Measurements from ENCODE around the gene MLLT10.

Gene MLLT10

DNA sequence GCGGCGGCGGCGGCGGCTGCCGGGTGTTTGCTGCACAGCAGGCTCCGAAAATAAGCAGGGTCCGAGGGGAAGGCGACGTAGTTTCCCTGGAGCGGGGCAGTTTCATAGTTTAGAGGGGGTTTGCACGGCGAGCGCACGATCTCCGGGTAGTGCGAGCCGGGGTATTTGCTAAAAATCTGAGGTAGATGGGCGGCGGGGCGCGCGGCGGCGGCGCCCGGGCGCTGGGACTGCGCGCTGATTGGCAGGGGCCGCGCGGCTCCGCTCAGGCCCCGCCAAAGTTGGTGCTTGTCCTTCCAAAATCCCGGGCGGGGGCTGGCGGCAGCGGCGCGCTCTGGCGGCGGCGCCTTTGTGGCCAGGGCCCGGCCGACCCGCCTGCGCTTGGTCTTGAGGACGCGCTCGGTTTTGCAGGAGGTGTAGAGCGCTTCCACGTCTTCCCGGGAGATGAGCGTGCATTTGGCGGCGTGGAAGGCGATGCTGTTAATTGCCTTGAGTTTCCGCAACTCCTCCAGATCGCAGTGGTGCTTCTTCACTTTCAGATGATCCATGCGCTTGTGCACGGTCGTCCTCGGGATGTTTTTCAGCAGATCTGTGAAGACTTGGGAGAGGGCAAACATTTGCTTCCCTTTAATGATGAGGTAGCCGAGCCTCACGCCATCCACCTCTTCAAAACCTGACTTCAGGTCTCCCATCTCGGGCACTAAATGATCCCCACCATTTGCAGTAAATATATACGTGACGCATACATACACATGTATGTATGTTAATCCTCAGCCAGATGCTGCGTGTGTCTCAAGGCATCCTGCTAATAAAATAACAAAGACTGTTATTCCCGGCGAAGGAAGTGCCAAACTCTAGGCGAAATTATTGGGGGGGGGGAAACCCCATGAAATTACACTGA is 16.6 kb upstream of the MLLT10 start:
- no peak for DNase-seq

DNA sequence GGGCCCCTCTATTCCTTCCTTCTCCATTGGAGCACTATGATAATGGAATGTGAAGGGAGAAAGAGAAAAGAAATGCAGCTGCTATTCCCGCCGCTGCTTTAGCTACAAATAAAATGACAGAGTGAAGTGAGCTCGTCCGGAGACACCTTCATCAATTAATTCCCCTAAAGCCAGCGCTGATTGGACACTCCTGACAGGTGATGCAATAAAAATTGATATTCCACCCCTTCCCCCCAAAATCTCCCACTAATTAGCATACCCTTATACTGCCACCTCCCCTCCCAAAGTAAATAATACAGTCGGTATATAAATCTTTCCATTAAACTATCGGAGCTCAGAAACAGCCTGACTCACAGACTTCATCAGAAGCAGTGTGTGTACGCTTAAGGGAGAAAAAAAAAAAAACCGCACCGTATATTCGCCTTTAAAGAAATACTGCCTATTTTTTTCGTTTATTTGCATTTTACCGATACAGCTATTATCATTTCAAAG is 15.8 kb upstream of the MLLT10 start:
- no peak for DNase-seq

DNA sequence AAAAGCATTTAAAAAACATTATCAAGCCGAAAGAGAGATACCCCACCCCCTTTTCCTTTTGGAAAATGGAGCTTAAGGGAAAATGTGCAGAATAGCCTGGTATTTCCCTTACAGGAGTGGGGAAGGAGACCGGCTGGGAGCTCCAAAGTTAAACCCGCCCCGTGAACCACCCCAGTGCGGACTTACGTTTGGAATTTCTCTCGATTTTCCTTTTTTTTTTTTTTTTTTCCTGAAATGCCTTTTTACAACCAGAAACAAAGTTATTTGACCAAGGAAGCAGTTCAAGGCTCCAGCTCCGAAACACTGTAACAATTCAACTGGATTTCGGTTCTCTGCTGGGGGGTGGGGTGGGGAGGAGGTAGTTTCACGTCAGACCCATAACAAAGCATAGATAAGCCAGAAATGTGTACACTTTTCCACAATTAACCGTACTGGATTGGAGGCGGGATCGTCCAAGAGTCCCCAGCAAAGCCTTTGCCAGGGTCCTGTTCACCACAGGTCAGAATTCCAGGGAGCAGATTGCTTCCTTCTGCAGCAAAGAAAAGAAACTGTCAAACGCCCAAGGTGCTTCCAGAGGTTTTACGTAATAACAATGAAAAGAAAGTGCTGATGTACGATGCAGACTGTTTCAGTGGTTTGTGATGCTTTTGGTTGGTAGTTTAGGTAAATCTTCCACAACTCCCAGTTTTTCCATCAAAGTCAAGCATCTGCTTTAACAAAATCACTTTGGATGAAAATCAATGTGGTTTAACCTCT is 15.2 kb upstream of the MLLT10 start:
- no peak for DNase-seq

- no peak for DNase-seq
These were observed 14.6 kb upstream of the MLLT10 start for GRCh38 chr10:21519397-21519933.

DNA sequence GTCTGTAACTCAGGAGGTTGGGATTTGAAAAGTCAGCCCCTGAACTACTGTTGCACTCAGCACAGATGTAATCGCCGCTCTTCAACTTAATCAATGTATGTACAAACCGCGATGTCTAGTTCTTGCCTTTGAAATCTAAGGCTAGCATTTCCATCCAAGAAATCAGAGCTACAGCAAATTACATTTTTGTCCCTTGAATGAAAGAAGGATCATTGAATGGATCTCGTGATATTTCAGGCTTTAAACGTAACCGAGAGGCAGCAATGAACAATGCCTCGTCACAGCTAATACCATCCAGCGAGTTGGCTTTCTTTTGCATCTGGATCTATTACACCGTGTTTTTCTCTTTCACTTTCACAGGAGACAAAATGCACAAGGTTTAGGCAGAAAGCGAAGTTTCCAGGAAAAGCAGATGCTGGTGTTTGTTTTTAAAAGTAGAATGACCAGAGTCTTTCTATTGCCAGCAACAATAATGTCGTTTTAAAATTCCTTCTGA is 14.0 kb upstream of the MLLT10 start:
- no peak for DNase-seq

DNA sequence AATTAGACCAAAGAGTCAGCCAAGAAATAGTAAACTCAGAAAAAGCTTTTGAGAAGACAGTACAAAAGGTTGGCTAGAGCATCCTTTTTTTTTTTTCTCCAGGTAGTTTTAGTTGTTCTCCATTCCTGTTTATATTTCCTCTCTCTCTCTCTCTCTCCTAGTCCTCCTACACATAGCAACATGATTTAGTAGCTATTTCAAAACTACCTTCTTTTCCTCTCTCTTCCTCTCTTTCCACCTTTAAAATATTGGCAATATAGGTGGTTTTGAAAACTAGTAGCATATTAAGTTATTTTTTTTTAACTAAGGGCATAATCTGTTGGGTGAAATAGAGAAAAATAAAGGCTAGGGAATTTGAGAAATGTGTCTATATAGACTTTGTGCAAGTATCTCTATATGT is 13.5 kb upstream of the MLLT10 start:
- no peak for DNase-seq

DNA sequence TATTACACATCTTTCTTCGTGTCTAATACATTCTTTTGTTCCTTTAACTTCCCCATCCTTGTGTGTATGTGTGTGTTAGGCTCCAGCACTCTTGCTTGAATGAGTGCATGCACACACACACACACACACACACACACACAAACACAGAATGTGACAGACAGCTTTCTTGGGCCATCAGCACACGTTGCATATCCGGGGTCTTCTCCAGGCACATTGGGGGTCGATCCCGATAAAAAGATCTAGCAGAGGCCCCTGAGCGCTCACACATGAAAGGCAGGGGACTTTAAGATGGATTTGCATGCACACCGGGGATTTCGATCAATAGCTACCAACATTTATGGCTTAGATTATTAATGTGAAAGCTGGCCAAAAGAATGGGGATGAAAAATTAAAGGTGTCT is 13.1 kb upstream of the MLLT10 start:
- DNase-seq, result no peak

GRCh38 chr10:21521751-21522533 is 12.1 kb upstream of the MLLT10 start:
- DNase-seq, result no peak

DNA sequence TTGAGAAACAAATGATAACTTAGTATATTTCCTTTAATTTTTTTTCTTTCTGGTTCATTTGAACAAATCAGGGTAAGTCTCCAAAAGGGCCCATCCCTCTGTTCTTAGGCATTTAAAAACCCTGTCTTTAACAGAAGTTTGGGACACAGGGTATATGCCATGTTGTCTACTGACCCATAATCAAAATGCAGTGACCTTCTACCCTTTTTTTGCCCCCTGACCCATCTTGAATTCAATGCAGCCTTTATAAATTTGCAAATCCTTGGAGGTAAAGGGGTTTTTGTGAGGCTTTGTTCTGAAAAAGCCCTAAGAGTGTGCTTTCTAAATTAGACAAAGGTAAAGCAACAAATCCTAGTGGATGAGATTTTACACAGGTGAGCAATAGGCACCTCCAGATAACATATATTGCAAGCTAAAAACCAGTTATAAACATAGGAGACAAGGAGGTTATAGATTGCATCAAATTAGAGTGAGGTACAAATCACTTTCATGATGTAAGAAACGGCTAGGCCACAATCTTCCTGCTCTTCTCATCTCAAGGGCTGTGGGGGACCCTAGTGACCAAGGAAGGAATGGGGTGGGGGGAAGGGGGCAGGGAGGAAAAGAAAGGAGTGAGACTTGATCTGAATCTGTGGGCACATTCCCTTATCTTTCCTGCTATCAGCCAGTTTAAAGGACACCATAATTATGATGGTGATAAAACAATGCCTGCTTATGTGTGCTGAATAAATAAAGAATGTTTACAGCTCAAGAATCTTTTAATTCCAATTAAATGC is 11.2 kb upstream of the MLLT10 start:
- no peak for DNase-seq

DNA sequence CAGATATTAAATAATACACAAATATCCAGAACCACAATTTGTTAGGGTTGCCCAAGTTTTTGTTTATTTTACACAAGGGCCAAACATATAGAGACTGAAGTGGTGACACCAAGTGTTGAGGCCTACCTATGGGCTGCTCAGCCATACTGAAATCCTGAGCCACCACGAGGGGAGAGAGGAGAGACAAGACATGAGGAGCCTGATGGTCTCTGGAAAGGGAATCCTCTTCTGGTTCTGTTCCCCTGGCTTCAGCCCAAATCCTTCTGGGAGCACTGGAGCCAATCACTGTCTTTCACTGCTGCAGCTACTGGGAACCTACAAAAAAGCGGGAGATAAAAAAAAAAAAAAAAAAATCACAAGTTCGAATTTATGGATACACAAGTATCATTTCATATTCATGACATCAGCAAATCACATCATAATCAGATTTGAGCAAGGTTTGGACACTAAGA is 10.4 kb upstream of the MLLT10 start:
- DNase-seq, result no peak

- DNase-seq, result no peak
These were observed 9.9 kb upstream of the MLLT10 start for GRCh38 chr10:21524131-21524525.

- no peak for DNase-seq
These were observed 9.3 kb upstream of the MLLT10 start for GRCh38 chr10:21524526-21525366.

DNA sequence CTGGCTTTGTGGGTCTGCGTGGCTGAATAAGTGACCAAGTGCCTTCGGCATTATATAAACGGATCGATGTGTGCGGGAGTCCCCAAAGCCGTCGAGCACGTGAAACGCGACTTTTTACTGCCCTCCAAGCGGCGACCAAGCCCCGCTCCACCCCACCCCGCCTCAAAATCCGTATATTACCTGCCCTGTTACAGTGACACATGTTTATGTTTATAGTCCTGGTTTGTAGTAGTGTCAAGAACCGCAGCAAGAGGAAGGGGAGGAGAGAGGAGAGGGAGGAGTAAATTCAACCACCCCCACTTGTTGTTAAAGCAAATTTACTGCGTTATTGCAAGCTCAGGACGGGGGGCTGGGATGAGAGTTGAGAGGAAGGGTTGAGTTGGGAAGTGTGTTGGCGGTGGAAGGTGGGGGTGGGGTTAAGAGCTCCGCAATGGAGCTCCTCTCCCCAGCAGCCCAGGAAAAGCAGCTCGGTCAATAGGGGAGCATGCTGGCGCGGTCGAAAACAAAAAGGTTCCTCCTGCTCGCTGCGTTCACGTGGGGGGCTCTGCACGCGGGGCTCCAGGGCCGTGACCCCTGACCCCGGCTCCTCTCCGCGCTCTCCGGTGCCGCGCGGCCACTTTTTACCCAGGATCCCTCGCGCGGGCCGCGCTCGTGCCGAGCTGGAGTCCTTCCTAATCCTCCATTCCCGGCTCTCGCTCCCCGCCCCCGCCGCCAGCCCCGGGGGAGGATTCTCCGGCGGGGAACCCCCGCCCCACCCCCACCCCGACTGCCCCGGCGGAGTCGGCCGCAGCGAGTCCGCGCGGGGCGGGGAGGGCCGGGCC is 8.5 kb upstream of the MLLT10 start, which contains the start of gene SKIDA1:
TSS of gene SKIDA1 (minus strand) at position 316 of the 821 bp plus-strand sequence. CDS start 7,860 bp downstream, outside the sequence.
- peak; percentile 56 for DNase-seq

DNA sequence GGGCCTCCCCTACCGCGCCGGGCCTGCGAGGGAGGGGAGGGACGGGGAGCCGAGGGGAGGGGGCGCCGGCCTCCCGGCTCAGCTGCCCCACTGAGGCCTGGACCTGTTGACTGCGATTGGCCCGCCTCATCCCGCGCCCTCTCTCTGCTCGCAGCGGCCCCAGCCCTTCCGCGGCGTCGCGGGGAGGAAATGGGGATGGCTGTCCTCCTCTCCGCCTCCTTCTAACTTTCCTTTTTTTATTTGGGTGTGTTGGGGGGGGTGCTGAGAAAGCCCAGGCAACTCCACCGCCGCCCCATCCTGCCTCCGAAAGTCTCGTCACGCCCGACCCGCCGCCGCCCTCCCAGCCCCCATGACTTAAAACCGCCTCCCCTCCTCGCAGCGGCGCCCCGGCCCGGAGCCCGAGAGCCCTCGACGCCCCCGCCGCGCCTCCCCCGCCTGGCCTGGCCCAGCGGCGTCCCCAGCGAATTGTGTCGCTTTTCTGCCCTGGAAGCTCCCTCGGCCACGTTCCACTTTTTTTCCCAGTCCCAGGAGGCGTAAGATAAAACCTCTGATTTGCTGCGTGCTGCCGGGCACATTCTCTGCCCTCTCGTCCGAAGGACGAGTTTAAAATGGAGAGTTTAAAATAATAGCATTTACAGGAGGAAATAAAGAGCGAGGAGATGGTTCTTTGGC is 7.7 kb upstream of the MLLT10 start:
- DNase-seq, result peak; percentile 44

DNA sequence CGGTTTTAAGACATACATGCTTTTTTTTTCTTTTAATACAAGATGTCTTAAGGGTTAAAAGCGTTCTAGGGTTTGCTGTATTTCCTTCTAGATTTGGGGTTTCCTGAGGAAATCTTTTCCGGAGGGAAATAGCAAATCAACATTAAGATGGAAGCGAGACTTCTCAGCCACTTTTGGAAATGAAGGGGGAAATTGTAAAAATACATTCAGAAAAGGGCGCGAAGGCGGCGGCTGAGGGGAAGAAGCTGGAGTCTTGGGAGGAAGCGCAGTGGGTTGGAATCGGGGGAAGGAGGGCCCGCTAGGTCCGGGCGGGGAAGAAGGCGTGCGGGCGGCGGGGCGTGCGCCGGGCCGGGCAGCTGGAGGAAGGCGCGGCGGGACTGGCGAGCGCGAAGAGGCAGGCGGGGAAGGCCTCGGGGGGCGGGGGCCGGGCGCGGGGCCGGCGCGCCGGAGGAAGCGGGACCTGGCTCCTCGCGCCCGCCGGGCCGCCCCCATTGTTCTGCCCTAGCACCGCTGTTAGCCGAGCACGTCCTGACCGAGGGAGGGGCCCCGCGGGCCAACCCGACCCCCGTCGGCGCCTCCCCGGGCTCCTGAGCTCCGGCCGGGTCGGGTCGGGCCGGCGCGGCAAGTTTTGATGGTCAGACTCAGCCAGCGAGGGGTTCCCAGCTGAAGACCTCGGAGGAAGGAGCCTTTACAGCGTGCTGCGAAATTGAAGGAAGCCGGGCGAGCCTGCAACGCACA is 7.0 kb upstream of the MLLT10 start:
- no peak for DNase-seq

GRCh38 chr10:21527598-21528235 is 6.3 kb upstream of the MLLT10 start:
- DNase-seq, result no peak

GRCh38 chr10:21528236-21529031 is 5.6 kb upstream of the MLLT10 start:
- no peak for DNase-seq
